Gastroesophageal sphincter (tissue), 4 donors: Measurements from ENCODE around the gene CMBL. TPM values are rescaled to one million over a fixed set of nuclear protein-coding genes. Genes with fewer than 3 reads are reported as not detected.

Source experiments
- ATAC-seq: fragments of 150-250 bp; one replicate; pipeline ENCODE4 v1.9.1; 2016; ENCODE audit warnings: mild to moderate bottlenecking, moderate library complexity
- H3K27ac ChIP-seq, 4 donors: fragments of 200-600 bp; sonication (generic) in 3 of 4; 1 replicate in 3 of 4; 2 replicates in 1 of 4; pipeline ENCODE4 v1.5.1; 2016 to 2019
- H3K27me3 ChIP-seq: fragments of 200-600 bp; sonication (generic); one replicate; pipeline ENCODE4 v1.5.1; 2019
- H3K36me3 ChIP-seq, 2 donors: fragments of 200-600 bp; sonication (generic); one replicate each; pipeline ENCODE4 v1.5.1; 2019; ENCODE audit warnings: control low read depth in 1 of 2
- H3K4me1 ChIP-seq, 3 donors: fragments of 200-600 bp; sonication (generic); 1 replicate in 2 of 3; 2 replicates in 1 of 3; pipeline ENCODE4 v1.5.1; 2016 to 2019; ENCODE audit warnings: control low read depth in 2 of 3
- H3K4me3 ChIP-seq, 2 donors: fragments of 200-600 bp; sonication (generic); one replicate each; pipeline ENCODE4 v1.5.1; 2019; ENCODE audit warnings: mild to moderate bottlenecking in 1 of 2, moderate library complexity in 1 of 2
- H3K9me3 ChIP-seq, 3 donors: fragments of 200-600 bp; sonication (generic); one replicate each; pipeline ENCODE4 v1.5.1; 2017 to 2019; ENCODE audit warnings: control low read depth in 2 of 3
- CTCF ChIP-seq, 4 experiments: fragments of 200-600 bp in 2 of 4; fragments of 450-650 bp in 2 of 4; sonication (generic) in 1 of 4; IDR thresholded peaks; one replicate each; pipeline ENCODE4 v1.5.1; 2017 to 2019; ENCODE audit warnings: antibody characterized with exemption in 4 of 4, mild to moderate bottlenecking in 2 of 4, moderate library complexity in 2 of 4
- EP300 ChIP-seq: sonication (generic); formaldehyde crosslinking; IDR thresholded peaks from one replicate; pipeline ENCODE4 v1.6.1; 2017; ENCODE audit warnings: antibody characterized with exemption, mild to moderate bottlenecking
- POLR2A ChIP-seq, 2 donors: fragments of 450-650 bp; IDR thresholded peaks; one replicate each; pipeline ENCODE4 v1.6.1; 2017; ENCODE audit warnings: antibody characterized with exemption in 2 of 2, mild to moderate bottlenecking in 2 of 2, moderate library complexity in 1 of 2
- POLR2AphosphoS5 ChIP-seq: sonication (generic); formaldehyde crosslinking; IDR thresholded peaks from one replicate; pipeline ENCODE4 v1.6.1; 2017; ENCODE audit warnings: antibody characterized with exemption
- WGBS, 2 donors: methylation state at CpG; one replicate each; pipeline ENCODE4 v1.1.5; 2018; ENCODE audit warnings: low coverage in 1 of 2; 5-methylcytosine and 5-hydroxymethylcytosine counted together
- total RNA-seq, 4 donors: library from RNA; depleted of rRNA; stranded (reverse); fragments of >200 nt; gene quantifications; one replicate each; pipeline ENCODE4 v1.1.0, GENCODE V29; 2016

CMBL gene
- total RNA-seq, 4 donors from 2014 or later, result 2.2 to 7.7 (median 4.4) TPM

GRCh38 chr5:10264604-10265003, 43.1 kb downstream of the CMBL start:
- H3K36me3 ChIP-seq, result peaks cover 0 to 68% of the 10 kb centered on the region in 2 donors
- H3K27ac ChIP-seq, result no peak overlapping the region
- no peaks in the 10 kb centered on the region for H3K27me3 ChIP-seq
- 44 to 50% methylated on average over 3 of the region's 3 CpGs for WGBS, 2 donors
- no peak overlapping the region for H3K4me3 ChIP-seq
- TF ChIP-seq CTCF (IDR thresholded peaks at IDR 0.05) (no peak), POLR2A (IDR thresholded peaks at IDR 0.05) (no peak), EP300 (no peak), POLR2AphosphoS5 (no peak)
- H3K9me3 ChIP-seq, result no peaks in the 10 kb centered on the region
- no peak for ATAC-seq
- H3K4me1 ChIP-seq, result no peaks in the 10 kb centered on the region

- no peaks in the 10 kb centered on the region for H3K27me3 ChIP-seq
- H3K27ac ChIP-seq, result no peak overlapping the region
- H3K36me3 ChIP-seq, result peaks cover 3 to 84% of the 10 kb centered on the region in 2 donors
- H3K4me1 ChIP-seq, result no peaks in the 10 kb centered on the region
- ATAC-seq, result no peak
- H3K9me3 ChIP-seq, result no peaks in the 10 kb centered on the region
- WGBS, 2 donors, result 98 to 100% methylated on average over 3 to 5 of the region's 11 CpGs
- TF ChIP-seq POLR2A (IDR thresholded peaks at IDR 0.05) (no peak), POLR2AphosphoS5 (no peak), CTCF (IDR thresholded peaks at IDR 0.05) (no peak), EP300 (no peak)
- H3K4me3 ChIP-seq, result no peak overlapping the region
Measured at GRCh38 chr5:10262995-10263394, 44.7 kb downstream of the CMBL start.

- Histone ChIP-seq H3K4me1 (no peaks in the 10 kb centered on the region), H3K4me3 (no peak overlapping the region), H3K9me3 (no peaks in the 10 kb centered on the region), H3K27ac (no peak overlapping the region), H3K36me3 (peaks cover 6 to 92% of the 10 kb centered on the region in 2 donors), H3K27me3 (no peaks in the 10 kb centered on the region)
- TF ChIP-seq EP300 (no peak), POLR2A (IDR thresholded peaks at IDR 0.05) (no peak), CTCF (IDR thresholded peaks at IDR 0.05) (no peak), POLR2AphosphoS5 (no peak)
- ATAC-seq, result no peak
- WGBS, 2 donors, result 67 to 71% methylated on average over 16 to 17 of the region's 18 CpGs
Measured at GRCh38 chr5:10262121-10262774, 45.5 kb downstream of the CMBL start.

- H3K27ac ChIP-seq, result no peak overlapping the region
- no peaks in the 10 kb centered on the region for H3K27me3 ChIP-seq
- TF ChIP-seq CTCF (IDR thresholded peaks at IDR 0.05) (no peak), POLR2AphosphoS5 (no peak), POLR2A (IDR thresholded peaks at IDR 0.05) (no peak), EP300 (no peak)
- no peak overlapping the region for H3K4me3 ChIP-seq
- WGBS, 2 donors, result 42 to 100% methylated on average over 2 of the region's 9 CpGs
- H3K4me1 ChIP-seq, result no peaks in the 10 kb centered on the region
- peaks cover 15 to 100% of the 10 kb centered on the region in 2 donors for H3K36me3 ChIP-seq
- ATAC-seq, result no peak
- no peaks in the 10 kb centered on the region for H3K9me3 ChIP-seq
Measured at GRCh38 chr5:10261065-10261464, 46.6 kb downstream of the CMBL start.

- no peaks in the 10 kb centered on the region for H3K4me1 ChIP-seq
- H3K9me3 ChIP-seq, result no peaks in the 10 kb centered on the region
- peaks cover 18 to 100% of the 10 kb centered on the region in 2 donors for H3K36me3 ChIP-seq
- no peak overlapping the region for H3K4me3 ChIP-seq
- no peaks in the 10 kb centered on the region for H3K27me3 ChIP-seq
- no peak for TF ChIP-seq EP300
- TF ChIP-seq POLR2AphosphoS5, result no peak
- TF ChIP-seq CTCF (IDR thresholded peaks at IDR 0.05), result no peak
- TF ChIP-seq POLR2A (IDR thresholded peaks at IDR 0.05), result no peak
- 87 to 90% methylated on average over 3 to 5 of the region's 5 CpGs for WGBS, 2 donors
- ATAC-seq, result no peak
- H3K27ac ChIP-seq, result no peak overlapping the region
Measured at GRCh38 chr5:10259899-10260298, 47.8 kb downstream of the CMBL start.
